ENCODE data around the gene GDAP1L1. TPM values are rescaled to one million over a fixed set of nuclear protein-coding genes. Genes with fewer than 3 reads are reported as not detected.

Gene GDAP1L1
- polyA plus RNA-seq, 1 of the 3 experiments (the other 2 are of a cell fraction) = 0.30 TPM

DNA sequence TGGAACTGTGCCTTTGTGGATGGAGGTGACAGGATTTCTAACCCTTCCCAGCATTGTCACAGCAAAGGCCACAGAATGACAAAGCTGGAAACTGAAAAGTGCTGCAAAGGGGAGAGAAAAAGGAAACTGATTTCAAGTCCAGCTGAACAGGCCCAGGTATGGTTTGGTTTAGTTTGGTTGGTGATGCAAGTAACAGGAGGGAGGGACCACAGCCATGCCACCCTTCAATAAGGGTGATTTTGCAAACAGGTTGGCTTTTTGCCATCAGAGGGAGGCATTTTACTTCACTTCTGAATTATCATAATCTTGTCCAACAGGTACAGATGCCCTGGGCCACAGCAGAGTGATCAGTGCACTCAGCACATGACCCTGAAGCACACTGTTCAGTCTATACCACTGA, 57.3 kb downstream of the GDAP1L1 start:
- CTCF ChIA-PET = interaction anchor here (0.7 to 1.2 kb wide), 2 partner anchors 9 to 87 kb away, joined by 3 to 5 read pairs; no protein-coding TSS in a partner anchor

More for the DNA sequence above, 57.3 kb downstream of the GDAP1L1 start:
- Histone ChIP-seq H3K4me3 (ENCODE audit: low read depth in 2 of 2, low read length in 1 of 2) (no peak overlapping the region), H3K36me3 (replicated peaks in 1 of 2; ENCODE audit: control insufficient read depth in 1 of 2, insufficient read depth in 2 of 2, low read length in 1 of 2) (peaks cover 2 to 3% of the 10 kb centered on the region in 2 experiments), H3K9me2 (no peaks in the 10 kb centered on the region), H3K9me3 (no peaks in the 10 kb centered on the region), H3K4me2 (no peak overlapping the region), H3K4me1 (ENCODE audit: control insufficient read depth in 1 of 2, insufficient read depth in 2 of 2, low read depth in 1 of 2, low read length in 1 of 2) (no peaks in the 10 kb centered on the region), H3K9ac (no peak overlapping the region), H2AFZ (ENCODE audit: low read depth) (no peak overlapping the region), H3K27ac (ENCODE audit: low read depth in 2 of 2, low read length in 1 of 2) (no peak overlapping the region), H3K27me3 (ENCODE audit: insufficient read depth) (no peaks in the 10 kb centered on the region), H3F3A (replicated peaks; ENCODE audit: insufficient read depth) (no peaks in the 10 kb centered on the region), H4K20me1 (ENCODE audit: insufficient read depth) (no peaks in the 10 kb centered on the region), H3K79me2 (ENCODE audit: insufficient read depth) (0 out of 2 replicates have a peak, but pooled peaks cover 2% of the 10 kb centered on the region)
- TF ChIP-seq EZH2phosphoT487 (IDR thresholded peaks at IDR 0.05; ENCODE audit: borderline replicate concordance, low read depth) (no peak), MEF2A (IDR thresholded peaks at IDR 0.05; ENCODE audit: borderline replicate concordance, low read depth) (no peak), GATA2 (CRISPR knock-in tag; IDR thresholded peaks at IDR 0.05) (no peak), ELF1 (IDR thresholded peaks at IDR 0.05) (no peak), RAD21 (IDR thresholded peaks at IDR 0.05; ENCODE audit: low read length) (no peak), TEAD4 (IDR thresholded peaks at IDR 0.05; ENCODE audit: borderline replicate concordance, insufficient read depth) (no peak), FOXM1 (IDR thresholded peaks at IDR 0.05; ENCODE audit: low read depth) (no peak), POLR2AphosphoS5 (IDR thresholded peaks at IDR 0.05; ENCODE audit: low read depth, low read length) (no peak), SIN3A (IDR thresholded peaks at IDR 0.05; ENCODE audit: borderline replicate concordance, low read depth, low read length) (no peak), JUND (IDR thresholded peaks at IDR 0.05) (no peak), IRF3 (IDR thresholded peaks at IDR 0.05; ENCODE audit: low read depth, low read length) (no peak), PBX3 (IDR thresholded peaks at IDR 0.05) (no peak), USF2 (IDR thresholded peaks at IDR 0.05; ENCODE audit: borderline replicate concordance, low read depth, low read length) (no peak), NRF1 (IDR thresholded peaks at IDR 0.05; ENCODE audit: low read depth, low read length) (no peak)
- TF ChIP-seq, protein P1, sequence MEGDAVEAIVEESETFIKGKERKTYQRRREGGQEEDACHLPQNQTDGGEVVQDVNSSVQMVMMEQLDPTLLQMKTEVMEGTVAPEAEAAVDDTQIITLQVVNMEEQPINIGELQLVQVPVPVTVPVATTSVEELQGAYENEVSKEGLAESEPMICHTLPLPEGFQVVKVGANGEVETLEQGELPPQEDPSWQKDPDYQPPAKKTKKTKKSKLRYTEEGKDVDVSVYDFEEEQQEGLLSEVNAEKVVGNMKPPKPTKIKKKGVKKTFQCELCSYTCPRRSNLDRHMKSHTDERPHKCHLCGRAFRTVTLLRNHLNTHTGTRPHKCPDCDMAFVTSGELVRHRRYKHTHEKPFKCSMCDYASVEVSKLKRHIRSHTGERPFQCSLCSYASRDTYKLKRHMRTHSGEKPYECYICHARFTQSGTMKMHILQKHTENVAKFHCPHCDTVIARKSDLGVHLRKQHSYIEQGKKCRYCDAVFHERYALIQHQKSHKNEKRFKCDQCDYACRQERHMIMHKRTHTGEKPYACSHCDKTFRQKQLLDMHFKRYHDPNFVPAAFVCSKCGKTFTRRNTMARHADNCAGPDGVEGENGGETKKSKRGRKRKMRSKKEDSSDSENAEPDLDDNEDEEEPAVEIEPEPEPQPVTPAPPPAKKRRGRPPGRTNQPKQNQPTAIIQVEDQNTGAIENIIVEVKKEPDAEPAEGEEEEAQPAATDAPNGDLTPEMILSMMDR (IDR thresholded peaks at IDR 0.05) = no peak
- TF ChIP-seq, protein P2, sequence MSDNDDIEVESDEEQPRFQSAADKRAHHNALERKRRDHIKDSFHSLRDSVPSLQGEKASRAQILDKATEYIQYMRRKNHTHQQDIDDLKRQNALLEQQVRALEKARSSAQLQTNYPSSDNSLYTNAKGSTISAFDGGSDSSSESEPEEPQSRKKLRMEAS (IDR thresholded peaks at IDR 0.05; ENCODE audit: low read depth) = no peak
- POLR2A ChIA-PET = no interaction called here
- DNase-seq = no peak

All from SK-N-SH (cell line).